ENCODE measurements around the gene CDA. TPM values are rescaled to one million over a fixed set of nuclear protein-coding genes. Genes with fewer than 3 reads are reported as not detected.

The CDA gene
- total and polyA plus RNA-seq, 9 of the 15 experiments (the other 6 are each of a cell fraction or from before 2014, with no cell fraction given), result not detected

GRCh38 chr1:20626524-20626923 lies 37.6 kb downstream of the CDA start:
- no peaks in the 10 kb centered on the region for H3K9me3 ChIP-seq (replicated peaks; ENCODE audit: control insufficient read depth, insufficient read depth, low read depth, low read length)
- FAIRE-seq (no peak), ATAC-seq (no peak), DNase-seq (ENCODE audit: extremely low read depth in 1 of 4, low spot score in 3 of 4) (no peak)
- BruUV-seq (replicated peaks), result no TSS peak
- intact Hi-C loops (cut with micrococcal nuclease) (no loop called here), in situ Hi-C loops (cut with MboI) (no loop called here)
- H3K4me1 ChIP-seq (replicated peaks in 1 of 2; ENCODE audit: control insufficient read depth in 2 of 2, insufficient read depth in 2 of 2, low read length in 2 of 2), result peaks cover 0 to 3% of the 10 kb centered on the region in 2 experiments; a peak in 1 of 5 replicates
- no peak overlapping the region for H3K4me3 ChIP-seq
- H3K9ac ChIP-seq (ENCODE audit: insufficient read depth in 1 of 2, low read depth in 2 of 2, low read length in 2 of 2), result no peak overlapping the region
- H3K27ac ChIP-seq (ENCODE audit: extremely low read depth, low read depth, low read length), result no peak overlapping the region
- H3K9me1 ChIP-seq (ENCODE audit: control insufficient read depth, insufficient read depth, low read length), result no peaks in the 10 kb centered on the region
- H3K79me2 ChIP-seq (ENCODE audit: control insufficient read depth, insufficient read depth, low read length), result no peaks in the 10 kb centered on the region
- 0% methylated on average over 1 of the region's 1 CpG for WGBS (ENCODE audit: insufficient coverage, low coverage, missing lambda C conversion rate)
- peaks cover 0 to 3% of the 10 kb centered on the region in 2 experiments; a peak in 1 of 5 replicates for H3K27me3 ChIP-seq (ENCODE audit: control insufficient read depth in 2 of 2, insufficient read depth in 2 of 2, low read length in 2 of 2)
- no peaks in the 10 kb centered on the region for H4K20me1 ChIP-seq (replicated peaks; ENCODE audit: control insufficient read depth, insufficient read depth, low read length)
- TF ChIP-seq, protein P1, sequence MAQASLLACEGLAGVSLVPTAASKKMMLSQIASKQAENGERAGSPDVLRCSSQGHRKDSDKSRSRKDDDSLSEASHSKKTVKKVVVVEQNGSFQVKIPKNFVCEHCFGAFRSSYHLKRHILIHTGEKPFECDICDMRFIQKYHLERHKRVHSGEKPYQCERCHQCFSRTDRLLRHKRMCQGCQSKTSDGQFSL (CRISPR knock-in tag; IDR thresholded peaks at IDR 0.05), result no peak
- TF ChIP-seq, protein P1 (tag; IDR thresholded peaks at IDR 0.05), result no peak
- 0 out of 2 replicates have a peak, but pooled peaks have one; percentile 12 for TF ChIP-seq ZNF316 (IDR thresholded peaks at IDR 0.05)
- ChIA-PET POLR2A (no interaction called here), CTCF (ENCODE audit: low intra/inter-chr PET ratio) (no interaction called here)
- no peak overlapping the region for H3K4me2 ChIP-seq (ENCODE audit: insufficient read depth, low read length)
- no peaks in the 10 kb centered on the region for H3K36me3 ChIP-seq (ENCODE audit: control insufficient read depth, insufficient read depth, low read length)
- no peak overlapping the region for H2AFZ ChIP-seq (ENCODE audit: low read depth, low read length)

GRCh38 chr1:20630729-20631128 lies 41.8 kb downstream of the CDA start:
- DNase-seq (ENCODE audit: extremely low read depth in 1 of 4, low spot score in 3 of 4), result peak in 2 of 4 experiments; percentile 14 to 68
- in situ Hi-C loops (cut with MboI), result no loop called here
- H3K9ac ChIP-seq (ENCODE audit: insufficient read depth in 1 of 2, low read depth in 2 of 2, low read length in 2 of 2), result no peak overlapping the region
- peak overlapping the region; percentile 74 for H2AFZ ChIP-seq (ENCODE audit: low read depth, low read length)
- no TSS peak for BruUV-seq (replicated peaks)
- intact Hi-C loops (cut with micrococcal nuclease), result no loop called here
- no peak for ATAC-seq
- no peaks in the 10 kb centered on the region for H3K36me3 ChIP-seq (ENCODE audit: control insufficient read depth, insufficient read depth, low read length)
- H3K9me1 ChIP-seq (ENCODE audit: control insufficient read depth, insufficient read depth, low read length), result no peaks in the 10 kb centered on the region
- no peak overlapping the region for H3K4me2 ChIP-seq (ENCODE audit: insufficient read depth, low read length)
- POLR2A ChIA-PET, result interaction anchor here (0.6 to 1.8 kb wide), 4 partner anchors 10 to 21 kb away, joined by 3 to 5 read pairs (median 4); no protein-coding TSS in a partner anchor
- H3K4me3 ChIP-seq, result no peak overlapping the region
- WGBS (ENCODE audit: insufficient coverage, low coverage, missing lambda C conversion rate), result 2% methylated on average over 4 of the region's 4 CpGs
- no peak overlapping the region; the same call in 2 of the 3 replicates for H3K27ac ChIP-seq (ENCODE audit: extremely low read depth, low read depth, low read length)
- FAIRE-seq, result peak; percentile 63
- H3K79me2 ChIP-seq (ENCODE audit: control insufficient read depth, insufficient read depth, low read length), result no peaks in the 10 kb centered on the region
- no peaks in the 10 kb centered on the region for H4K20me1 ChIP-seq (replicated peaks; ENCODE audit: control insufficient read depth, insufficient read depth, low read length)
- H3K27me3 ChIP-seq (ENCODE audit: control insufficient read depth in 2 of 2, insufficient read depth in 2 of 2, low read length in 2 of 2), result peaks cover 0 to 3% of the 10 kb centered on the region in 2 experiments; a peak in 1 of 5 replicates
- CTCF ChIA-PET (ENCODE audit: low intra/inter-chr PET ratio), result no interaction called here
- peaks cover 12% of the 10 kb centered on the region in 2 experiments; a peak in 4 of 5 replicates for H3K4me1 ChIP-seq (replicated peaks in 1 of 2; ENCODE audit: control insufficient read depth in 2 of 2, insufficient read depth in 2 of 2, low read length in 2 of 2)
- no peaks in the 10 kb centered on the region for H3K9me3 ChIP-seq (replicated peaks; ENCODE audit: control insufficient read depth, insufficient read depth, low read depth, low read length)
- TF ChIP-seq ZKSCAN8 (CRISPR knock-in tag; IDR thresholded peaks at IDR 0.05) (no peak), MAFG (tag; conservative IDR thresholded peaks at IDR 0.05) (peak; percentile 99), ATF1 (CRISPR knock-in tag; IDR thresholded peaks at IDR 0.05) (no peak), ATF1 (tag; IDR thresholded peaks at IDR 0.05) (peak; percentile 47; the same call in 1 of the 2 replicates), CREM (IDR thresholded peaks at IDR 0.05; ENCODE audit: low read depth) (0 out of 2 replicates have a peak, but pooled peaks have one; percentile 17), NFRKB (IDR thresholded peaks at IDR 0.05; ENCODE audit: low read depth) (no peak), ATF7 (IDR thresholded peaks at IDR 0.05) (peak; percentile 67; the same call in 1 of the 2 replicates)
- TF ChIP-seq, protein P2, sequence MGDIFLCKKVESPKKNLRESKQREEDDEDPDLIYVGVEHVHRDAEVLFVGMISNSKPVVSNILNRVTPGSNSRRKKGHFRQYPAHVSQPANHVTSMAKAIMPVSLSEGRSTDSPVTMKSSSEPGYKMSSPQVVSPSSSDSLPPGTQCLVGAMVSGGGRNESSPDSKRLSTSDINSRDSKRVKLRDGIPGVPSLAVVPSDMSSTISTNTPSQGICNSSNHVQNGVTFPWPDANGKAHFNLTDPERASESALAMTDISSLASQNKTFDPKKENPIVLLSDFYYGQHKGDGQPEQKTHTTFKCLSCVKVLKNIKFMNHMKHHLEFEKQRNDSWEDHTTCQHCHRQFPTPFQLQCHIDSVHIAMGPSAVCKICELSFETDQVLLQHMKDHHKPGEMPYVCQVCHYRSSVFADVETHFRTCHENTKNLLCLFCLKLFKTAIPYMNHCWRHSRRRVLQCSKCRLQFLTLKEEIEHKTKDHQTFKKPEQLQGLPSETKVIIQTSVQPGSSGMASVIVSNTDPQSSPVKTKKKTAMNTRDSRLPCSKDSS (IDR thresholded peaks at IDR 0.05; ENCODE audit: low read depth, partially characterized antibody), result peak; percentile 22
- TF ChIP-seq, protein P3, sequence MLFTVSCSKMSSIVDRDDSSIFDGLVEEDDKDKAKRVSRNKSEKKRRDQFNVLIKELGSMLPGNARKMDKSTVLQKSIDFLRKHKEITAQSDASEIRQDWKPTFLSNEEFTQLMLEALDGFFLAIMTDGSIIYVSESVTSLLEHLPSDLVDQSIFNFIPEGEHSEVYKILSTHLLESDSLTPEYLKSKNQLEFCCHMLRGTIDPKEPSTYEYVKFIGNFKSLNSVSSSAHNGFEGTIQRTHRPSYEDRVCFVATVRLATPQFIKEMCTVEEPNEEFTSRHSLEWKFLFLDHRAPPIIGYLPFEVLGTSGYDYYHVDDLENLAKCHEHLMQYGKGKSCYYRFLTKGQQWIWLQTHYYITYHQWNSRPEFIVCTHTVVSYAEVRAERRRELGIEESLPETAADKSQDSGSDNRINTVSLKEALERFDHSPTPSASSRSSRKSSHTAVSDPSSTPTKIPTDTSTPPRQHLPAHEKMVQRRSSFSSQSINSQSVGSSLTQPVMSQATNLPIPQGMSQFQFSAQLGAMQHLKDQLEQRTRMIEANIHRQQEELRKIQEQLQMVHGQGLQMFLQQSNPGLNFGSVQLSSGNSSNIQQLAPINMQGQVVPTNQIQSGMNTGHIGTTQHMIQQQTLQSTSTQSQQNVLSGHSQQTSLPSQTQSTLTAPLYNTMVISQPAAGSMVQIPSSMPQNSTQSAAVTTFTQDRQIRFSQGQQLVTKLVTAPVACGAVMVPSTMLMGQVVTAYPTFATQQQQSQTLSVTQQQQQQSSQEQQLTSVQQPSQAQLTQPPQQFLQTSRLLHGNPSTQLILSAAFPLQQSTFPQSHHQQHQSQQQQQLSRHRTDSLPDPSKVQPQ (CRISPR knock-in tag; IDR thresholded peaks at IDR 0.05; ENCODE audit: borderline replicate concordance), result no peak
